SK-N-MC (cell line): ENCODE results near the gene IER3.

Experiments
- DNase-seq: peaks from one replicate; pipeline ENCODE4 v3.0.0-alpha.2; 2011; ENCODE audit warnings: low read depth, low spot score
- H3K27ac ChIP-seq: fragments of 200-600 bp; sonication (generic); 2 replicates; pipeline ENCODE4 v1.5.1; 2016; ENCODE audit warnings: mixed run types
- H3K36me3 ChIP-seq: fragments of 200-600 bp; sonication (generic); 2 replicates; pipeline ENCODE4 v1.6.1; 2017; ENCODE audit warnings: antibody characterized with exemption, low read length, mixed read lengths; ENCODE audit not compliant: insufficient read depth
- H3K4me3 ChIP-seq: fragments of 200-600 bp; sonication (generic); 2 replicates; pipeline ENCODE4 v1.5.1; 2016
- H3K9ac ChIP-seq: fragments of 200-600 bp; sonication (generic); 2 replicates; pipeline ENCODE4 v1.8.0; 2017; ENCODE audit warnings: mixed run types, mixed read lengths; ENCODE audit not compliant: insufficient read length
- H3K9me3 ChIP-seq: fragments of 200-600 bp; sonication (generic); 2 replicates; pipeline ENCODE4 v1.6.1; 2017; ENCODE audit warnings: low read depth, mild to moderate bottlenecking, antibody characterized with exemption, low read length, moderate library complexity, mixed read lengths
- EZH2 ChIP-seq: fragments of 200-600 bp; sonication (generic); IDR thresholded peaks from one replicate; pipeline ENCODE4 v1.6.1; 2017; ENCODE audit warnings: antibody characterized with exemption
- FOXP2 ChIP-seq: optimal IDR thresholded peaks from 2 replicates; pipeline ENCODE3; 2011; ENCODE audit warnings: mild to moderate bottlenecking, moderate library complexity; ENCODE audit not compliant: insufficient read depth; ENCODE audit errors: extremely low read length, control extremely low read depth
- POLR2AphosphoS5 ChIP-seq: IDR thresholded peaks from 2 replicates; pipeline ENCODE4 v1.6.1; 2012; ENCODE audit warnings: mild to moderate bottlenecking, low read depth, low read length, borderline replicate concordance

IER3 gene

GRCh38 chr6:30744054-30744805, at the start of gene IER3:
Gene IER3 (minus strand): TSS chr6:30744547. CDS start chr6:30744518, 29 bp downstream.
- Histone ChIP-seq H3K4me3 (peak within 1 kb of the TSS; percentile 92), H3K27ac (peak within 1 kb of the TSS; percentile 61; the same call in 1 of the 2 replicates), H3K36me3 (peaks cover 10% of the 10 kb centered on the region), H3K9me3 (no peaks in the 10 kb centered on the region), H3K9ac (peak within 1 kb of the TSS; percentile 72)
- TF ChIP-seq POLR2AphosphoS5 = peak; percentile 97
- TF ChIP-seq EZH2 = no peak
- DNase-seq = no peak

DNA sequence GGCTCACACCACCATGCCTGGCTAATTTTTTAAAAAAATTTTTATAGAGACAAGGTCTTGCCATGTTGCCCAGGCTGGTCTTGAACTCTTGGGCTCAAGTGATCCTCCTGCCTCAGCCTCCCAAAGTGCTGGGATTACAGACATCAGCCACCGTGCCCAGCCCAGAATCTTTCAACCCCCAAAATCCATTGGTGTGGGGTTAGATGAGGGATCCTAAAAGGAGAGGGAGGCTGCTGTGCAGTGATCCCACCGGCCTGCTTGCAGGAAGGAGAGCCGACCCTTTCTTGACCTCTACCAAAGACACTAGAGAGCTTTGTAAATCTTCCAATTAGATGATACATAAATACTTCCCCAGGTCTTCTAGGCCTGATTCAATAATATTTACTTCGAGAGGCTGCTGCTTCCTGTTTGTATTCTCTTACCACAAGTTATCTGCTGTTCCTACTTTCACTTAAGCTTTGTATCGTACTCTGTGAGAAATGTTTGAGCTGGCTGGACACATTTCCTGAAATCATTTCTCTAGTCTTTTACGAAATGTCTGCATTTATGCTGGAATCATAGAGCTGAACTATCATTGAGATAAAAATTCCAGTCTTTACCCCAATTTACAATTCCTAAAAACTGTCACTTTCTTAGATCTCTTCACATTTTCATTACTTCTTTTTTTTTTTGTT, 49.3 kb upstream of the IER3 start:
- H3K9ac ChIP-seq = no peak overlapping the region

GRCh38 chr6:30792786-30793185, 48.4 kb upstream of the IER3 start:
- no peak overlapping the region for H3K4me3 ChIP-seq
- H3K27ac ChIP-seq = no peak overlapping the region
- TF ChIP-seq FOXP2 (no peak), EZH2 (no peak), POLR2AphosphoS5 (no peak)
- H3K9me3 ChIP-seq = no peaks in the 10 kb centered on the region
- H3K36me3 ChIP-seq = no peaks in the 10 kb centered on the region
- no peak for DNase-seq
- no peak overlapping the region for H3K9ac ChIP-seq

More for the DNA sequence above, 49.3 kb upstream of the IER3 start:
- DNase-seq = no peak
- TF ChIP-seq FOXP2 (no peak), EZH2 (no peak), POLR2AphosphoS5 (no peak)
- Histone ChIP-seq H3K36me3 (no peaks in the 10 kb centered on the region), H3K4me3 (no peak overlapping the region; the same call in 1 of the 2 replicates), H3K9me3 (no peaks in the 10 kb centered on the region), H3K27ac (peak overlapping the region; percentile 68)

DNA sequence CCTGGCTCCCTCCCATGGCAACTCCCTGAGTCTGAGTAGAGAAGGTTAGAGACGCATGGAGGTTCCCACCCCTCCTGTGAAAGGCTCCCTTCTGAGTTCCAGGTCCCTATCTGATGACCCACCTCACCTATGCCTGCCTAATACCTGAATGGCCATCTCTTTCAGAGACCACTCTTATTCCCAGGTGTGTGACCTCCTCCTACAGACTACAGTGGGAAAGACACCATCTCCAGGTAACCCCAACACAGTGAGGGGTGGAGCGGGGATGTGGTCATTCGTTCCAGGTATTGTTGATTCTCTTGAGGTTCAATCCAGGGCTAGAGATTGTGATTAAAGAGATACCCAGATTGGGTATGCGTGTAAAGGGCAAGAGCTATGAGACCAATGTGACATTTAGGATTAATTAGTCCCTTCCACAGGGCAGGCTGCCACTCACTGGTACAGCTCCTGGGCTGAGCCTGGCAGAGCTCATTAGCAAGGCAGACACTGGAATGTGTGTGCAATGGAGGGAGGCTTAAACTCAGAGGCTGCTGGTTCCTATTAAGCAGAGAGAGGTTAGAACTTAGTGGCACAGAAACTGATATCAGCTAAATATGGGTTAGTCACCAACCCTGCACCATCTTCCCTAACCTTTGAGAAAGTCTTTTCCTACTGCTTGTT, 46.5 kb upstream of the IER3 start:
- Histone ChIP-seq H3K9ac (no peak overlapping the region), H3K27ac (no peak overlapping the region), H3K4me3 (no peak overlapping the region), H3K9me3 (no peaks in the 10 kb centered on the region), H3K36me3 (no peaks in the 10 kb centered on the region)
- no peak for DNase-seq
- TF ChIP-seq FOXP2 (no peak), POLR2AphosphoS5 (no peak), EZH2 (no peak)

GRCh38 chr6:30789606-30790005, 45.3 kb upstream of the IER3 start:
- DNase-seq = no peak
- Histone ChIP-seq H3K9me3 (peaks cover 5% of the 10 kb centered on the region; the same call in 1 of the 2 replicates), H3K9ac (no peak overlapping the region), H3K36me3 (no peaks in the 10 kb centered on the region), H3K27ac (no peak overlapping the region), H3K4me3 (no peak overlapping the region)
- TF ChIP-seq POLR2AphosphoS5 = no peak
- no peak for TF ChIP-seq FOXP2
- no peak for TF ChIP-seq EZH2

- H3K9me3 ChIP-seq = peaks cover 5% of the 10 kb centered on the region; the same call in 1 of the 2 replicates
- DNase-seq = no peak
- TF ChIP-seq EZH2 (no peak), POLR2AphosphoS5 (no peak), FOXP2 (no peak)
- no peak overlapping the region for H3K27ac ChIP-seq
- H3K9ac ChIP-seq = no peak overlapping the region
- no peaks in the 10 kb centered on the region for H3K36me3 ChIP-seq
- H3K4me3 ChIP-seq = no peak overlapping the region
Measured at GRCh38 chr6:30787954-30788353, 43.6 kb upstream of the IER3 start.

- Histone ChIP-seq H3K9me3 (peaks cover 5% of the 10 kb centered on the region; the same call in 1 of the 2 replicates), H3K4me3 (peak overlapping the region; percentile 76), H3K36me3 (no peaks in the 10 kb centered on the region), H3K9ac (peak overlapping the region; percentile 35), H3K27ac (peak overlapping the region; percentile 99)
- no peak for TF ChIP-seq EZH2
- TF ChIP-seq FOXP2 = no peak
- TF ChIP-seq POLR2AphosphoS5 = no peak
- no peak for DNase-seq
Measured at GRCh38 chr6:30782425-30783014, 38.2 kb upstream of the IER3 start.
